Left lobe of liver (tissue), 2 donors: ENCODE results near the gene ABCA2. TPM values are rescaled to one million over a fixed set of nuclear protein-coding genes. Genes with fewer than 3 reads are reported as not detected.

Experiments used
- ATAC-seq: fragments of 200-7000 bp; cut with Tn5 transposase; one replicate; pipeline ENCODE4 v1.9.1; 2020; ENCODE audit warnings: mild to moderate bottlenecking, moderate library complexity
- DNase-seq: peaks from one replicate; pipeline ENCODE4 v3.0.0-alpha.2; 2020; ENCODE audit warnings: low spot score
- total RNA-seq: library from RNA; stranded (reverse); gene quantifications from one replicate; pipeline ENCODE4 v1.2.1, GENCODE V29; 2021
- donor health status: DM: no; HTN: no; CAD: no; lungs with moderate emphysema.
- donor health status: DM: no; HTN: yes; CAD: no.

ABCA2 gene
- total RNA-seq, 1 donor from 2014 or later = 61.2 TPM

DNA sequence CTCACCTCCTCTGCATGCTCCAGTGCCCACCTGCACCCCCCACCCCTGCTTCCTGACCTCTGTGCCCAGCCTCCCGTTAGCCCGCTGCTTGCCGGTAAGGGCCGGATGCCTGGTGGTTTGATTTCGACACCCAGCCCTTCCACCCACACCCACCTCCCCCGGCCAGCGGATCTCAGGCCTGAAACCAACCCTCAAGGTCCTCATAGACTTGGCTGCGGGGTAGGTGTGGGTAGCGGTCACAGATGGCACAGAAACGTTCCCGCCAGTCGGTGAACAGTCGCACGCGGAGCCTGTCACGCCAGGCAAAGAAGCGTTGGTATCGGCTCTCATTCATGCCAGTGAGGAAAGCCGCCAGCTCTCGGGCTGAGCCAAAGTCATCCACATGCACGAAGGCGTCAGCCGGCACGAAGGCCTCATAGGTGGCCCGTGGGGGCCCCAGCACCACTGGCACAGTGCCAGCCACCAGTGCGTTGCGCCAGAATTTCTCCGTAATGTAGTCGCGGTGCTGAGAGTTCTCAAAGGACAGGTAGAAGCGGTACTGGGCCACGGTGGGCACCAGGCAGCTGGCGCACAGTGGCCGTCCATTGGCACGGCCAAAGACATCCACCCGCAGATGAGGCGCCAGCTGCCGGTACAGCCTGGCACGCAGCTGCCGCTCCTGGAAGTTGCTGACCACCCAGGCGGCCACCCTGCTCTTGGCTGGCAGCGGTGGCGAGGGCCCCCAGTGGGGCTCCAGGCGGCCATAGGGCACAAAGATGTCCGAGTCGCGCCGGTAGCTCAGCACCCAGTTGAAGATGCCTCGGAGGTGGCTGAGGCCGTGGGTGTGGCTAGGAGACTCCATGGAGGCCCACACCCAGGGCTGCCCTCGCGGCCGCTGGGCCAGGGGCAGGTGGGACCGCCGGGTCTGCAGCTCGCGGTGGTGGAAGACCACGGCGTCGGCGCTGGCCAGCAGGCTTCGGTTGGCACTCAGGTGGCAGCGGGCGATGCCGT lies 2.8 kb upstream of the ABCA2 start:
- no peak for ATAC-seq
- DNase-seq = no peak

DNA sequence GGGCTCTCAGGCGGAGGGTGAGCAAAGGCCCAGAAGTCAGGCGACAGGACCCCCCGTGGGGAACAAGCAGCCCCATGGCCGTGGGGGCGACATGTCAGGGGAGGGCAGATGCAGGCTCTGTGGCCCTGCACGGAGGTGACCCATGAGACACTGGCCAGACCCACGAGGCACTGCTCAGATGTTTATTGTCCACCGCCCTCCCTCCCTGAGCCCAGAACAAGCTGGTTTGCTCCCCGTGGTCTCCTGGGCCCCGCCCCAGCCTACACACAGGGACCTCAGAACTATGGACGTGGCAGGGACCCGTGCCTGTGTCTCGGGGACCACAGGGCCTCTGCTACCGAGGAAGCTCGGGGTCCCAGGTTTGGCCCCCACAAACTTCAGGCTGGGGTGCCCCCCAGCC lies 2.0 kb upstream of the ABCA2 start:
- no peak for ATAC-seq
- no peak for DNase-seq

DNA sequence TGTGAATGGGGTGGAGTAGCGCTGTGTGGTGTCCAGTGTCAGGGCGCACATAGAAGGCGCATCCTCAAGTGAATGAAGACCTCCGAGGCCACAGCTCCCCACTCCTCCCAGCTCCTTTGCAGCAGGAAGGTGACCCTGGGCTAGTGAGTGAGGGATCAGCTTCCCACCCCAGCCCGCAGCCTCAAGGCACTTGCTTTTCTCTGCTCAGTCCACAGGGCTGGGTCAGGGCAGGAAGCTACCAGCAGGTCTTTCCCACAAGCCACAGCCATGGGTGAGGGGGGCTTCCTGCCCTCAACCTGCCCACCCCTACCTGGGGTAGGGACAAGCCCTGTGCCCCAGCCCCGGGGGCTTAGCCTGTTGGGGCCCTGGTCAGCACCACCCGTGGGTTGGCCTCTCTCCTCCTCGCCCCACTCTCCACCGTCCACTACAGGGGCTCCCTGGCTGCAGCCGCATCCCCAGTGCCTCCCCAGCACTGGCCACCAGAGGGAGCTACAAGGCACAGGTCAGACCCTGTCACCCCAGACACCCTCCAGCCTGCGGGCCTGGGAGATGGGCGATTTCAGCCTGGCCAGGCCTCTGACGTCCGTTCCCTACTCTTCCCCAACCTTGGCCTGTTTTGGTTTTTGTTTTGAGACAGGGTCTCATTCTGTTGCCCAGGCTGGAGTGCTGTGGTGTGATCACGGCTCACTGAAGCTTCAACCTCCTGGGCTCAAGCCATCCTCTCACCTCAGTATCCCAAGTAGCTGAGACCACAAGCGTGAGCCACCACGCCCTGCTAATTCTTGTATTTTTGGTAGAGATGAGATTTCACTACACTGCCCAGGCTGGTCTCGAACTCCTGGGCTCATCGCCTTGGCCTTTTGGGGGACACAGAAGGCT lies 1.3 kb upstream of the ABCA2 start:
- DNase-seq = peak; percentile 78
- ATAC-seq = peak; percentile 53

DNA sequence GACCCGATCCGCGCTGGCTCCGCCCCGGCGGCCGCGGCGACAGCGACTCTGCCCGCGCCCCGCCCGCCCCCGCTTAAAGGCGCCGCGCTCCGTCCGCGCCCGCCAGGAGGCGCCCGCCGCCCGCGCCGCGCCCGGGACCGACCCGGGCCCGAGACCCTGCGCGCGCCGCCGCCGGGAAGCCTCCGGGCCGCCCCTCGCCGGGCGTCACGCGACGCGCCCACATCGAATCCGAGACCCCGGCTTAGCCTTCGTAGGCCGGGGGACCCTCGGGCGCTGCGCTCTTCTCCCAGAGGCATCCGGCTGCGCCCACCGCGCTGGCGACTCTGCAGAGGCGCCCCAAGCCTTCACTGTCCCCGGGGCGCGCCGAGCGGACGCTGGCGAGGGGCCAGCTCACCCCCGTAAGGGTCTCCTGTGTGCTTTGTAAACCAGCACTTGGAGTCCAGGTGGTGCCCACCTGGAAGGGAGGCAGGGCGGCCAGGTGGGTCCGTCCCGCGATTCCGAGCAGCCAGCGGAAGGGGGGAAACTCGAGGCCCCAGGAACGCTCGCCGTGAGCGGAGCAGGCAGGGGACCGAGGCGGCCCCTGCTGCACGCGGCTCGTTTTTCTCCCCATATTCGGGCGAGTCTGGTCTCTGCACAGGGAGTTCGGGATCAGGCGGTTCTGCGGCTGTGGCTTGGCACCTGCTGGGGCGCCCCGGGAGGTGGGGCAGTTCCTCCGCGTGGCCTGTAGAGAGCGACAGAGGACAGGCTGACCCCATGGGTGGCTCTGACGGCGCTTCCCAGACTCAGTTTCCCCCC lies 423 bp upstream of the ABCA2 start:
- DNase-seq (peak; percentile 76), ATAC-seq (peak; percentile 56)

DNA sequence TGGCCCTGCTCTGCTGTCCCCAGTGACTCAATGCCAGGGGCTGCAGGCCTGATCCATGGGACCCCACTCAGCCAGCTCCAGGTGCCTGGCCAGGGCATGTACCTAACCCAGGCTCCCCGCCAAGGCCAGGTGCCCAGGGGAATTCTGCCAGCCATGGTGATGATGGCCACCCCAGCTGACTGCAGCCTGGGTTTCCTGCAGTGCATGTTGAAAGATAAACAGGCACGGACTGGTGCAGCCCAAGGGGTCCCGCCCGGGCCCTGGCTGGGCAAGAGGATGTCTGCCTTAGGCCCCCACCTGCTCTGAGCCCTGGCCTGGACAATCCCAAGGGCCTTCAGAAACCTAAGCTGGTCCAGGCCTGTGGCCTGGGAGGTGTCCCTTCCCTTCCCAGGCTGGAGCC lies 1.2 kb downstream of the ABCA2 start:
- peak; percentile 89 for DNase-seq
- ATAC-seq = peak; percentile 21

DNA sequence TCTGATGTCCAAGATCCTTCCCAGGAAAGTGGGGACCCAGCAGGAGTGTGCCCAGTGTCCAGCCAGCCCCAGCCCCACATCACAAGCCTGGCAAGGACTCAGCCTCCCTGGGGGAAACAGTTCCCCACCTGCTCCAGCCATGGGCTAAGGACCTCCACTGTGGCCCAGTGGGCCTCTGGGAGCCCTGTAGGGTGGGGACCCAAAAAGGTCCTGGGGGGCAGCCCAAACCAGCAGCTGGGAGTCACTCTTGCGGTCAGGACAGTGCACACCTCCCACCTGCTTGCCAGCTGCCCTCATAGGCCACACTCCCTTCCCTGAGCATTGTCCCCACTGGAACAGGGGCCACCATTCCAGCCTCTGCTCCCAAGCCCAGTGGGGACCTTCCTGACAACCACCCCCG lies 1.7 kb downstream of the ABCA2 start:
- no peak for ATAC-seq
- DNase-seq = no peak

DNA sequence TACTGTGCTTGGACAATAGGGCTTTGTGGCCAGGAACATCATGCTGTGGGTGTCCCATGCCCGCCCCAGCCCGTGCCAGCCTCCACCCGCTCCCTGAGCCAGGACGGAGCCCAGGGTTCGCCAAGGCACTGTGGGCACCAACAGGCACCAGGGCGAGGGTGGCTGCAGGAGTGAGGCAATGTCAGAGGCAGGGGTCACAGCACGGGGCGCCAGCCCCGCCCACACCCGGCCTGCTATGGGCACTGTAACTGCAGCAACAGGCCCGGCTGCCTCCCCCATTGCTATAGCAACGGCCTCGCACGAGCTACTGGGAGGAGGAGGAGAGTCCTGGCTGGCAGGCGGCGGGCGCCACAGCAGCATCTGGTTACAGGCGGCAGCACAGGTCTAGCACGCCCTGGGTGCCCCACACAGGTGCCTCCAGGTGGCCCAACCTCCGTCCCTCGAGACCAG lies 2.5 kb downstream of the ABCA2 start:
- peak; percentile 95 for DNase-seq
- peak; percentile 47 for ATAC-seq

DNA sequence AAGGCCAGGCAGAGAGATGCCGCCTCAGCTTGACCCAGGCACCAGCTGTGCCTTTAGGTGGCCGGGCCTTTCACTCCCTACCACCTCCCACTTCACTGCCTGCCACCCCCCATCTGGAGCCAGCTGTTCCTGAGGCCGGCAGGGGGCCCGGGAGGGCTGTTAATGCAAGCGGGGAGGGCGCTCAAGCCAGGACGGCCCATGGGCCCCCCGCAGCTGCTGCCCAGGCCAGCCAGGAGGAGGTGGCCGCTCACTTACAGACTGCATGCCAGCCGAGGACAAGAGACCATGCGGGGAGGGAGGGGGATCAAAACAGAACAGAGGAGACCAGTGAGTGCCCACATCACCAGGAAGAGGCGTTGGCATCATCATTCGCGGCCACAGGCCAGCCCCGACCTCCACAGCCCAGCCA lies 4.5 kb downstream of the ABCA2 start:
- no peak for ATAC-seq
- no peak for DNase-seq

DNA sequence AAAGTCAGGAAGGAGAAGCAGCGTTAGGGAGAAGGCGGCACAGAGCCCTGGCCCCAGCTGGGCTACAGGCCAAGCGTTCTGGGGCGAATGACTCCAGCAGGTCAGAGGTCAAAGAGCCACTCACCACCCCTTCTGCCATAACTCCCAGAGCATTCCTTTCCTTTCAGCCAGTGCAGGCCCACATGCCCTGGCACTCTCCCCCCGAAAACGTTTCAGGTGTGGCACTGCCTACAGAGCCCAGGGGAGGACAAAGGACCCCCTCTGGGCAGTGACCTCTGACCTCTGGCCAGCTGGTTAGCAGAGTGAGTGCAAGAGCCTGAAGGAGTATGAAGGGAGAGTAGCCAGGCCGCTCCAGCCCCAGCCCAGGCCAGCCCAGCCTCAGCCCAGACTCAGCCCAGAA lies 4.9 kb downstream of the ABCA2 start:
- DNase-seq = peak; percentile 85
- peak; percentile 54 for ATAC-seq

DNA sequence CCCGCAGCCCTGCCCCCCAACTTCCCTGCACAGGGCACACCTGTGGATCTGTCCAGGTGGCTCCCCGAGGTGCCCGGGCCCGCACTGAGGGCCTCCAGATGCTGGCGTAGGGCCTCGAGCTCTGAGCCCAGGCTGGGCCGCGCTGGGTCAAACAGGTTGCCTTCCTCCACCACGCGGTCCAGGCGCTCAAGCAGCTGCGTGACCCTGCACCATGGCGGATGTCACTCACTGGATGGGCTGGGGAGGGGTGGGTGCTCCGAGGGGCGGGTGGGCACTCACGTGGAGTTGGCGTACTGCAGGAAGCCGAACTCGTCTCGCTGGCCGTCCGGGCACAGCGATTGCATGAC lies 5.4 kb downstream of the ABCA2 start:
- no peak for DNase-seq
- ATAC-seq = peak; percentile 0

DNA sequence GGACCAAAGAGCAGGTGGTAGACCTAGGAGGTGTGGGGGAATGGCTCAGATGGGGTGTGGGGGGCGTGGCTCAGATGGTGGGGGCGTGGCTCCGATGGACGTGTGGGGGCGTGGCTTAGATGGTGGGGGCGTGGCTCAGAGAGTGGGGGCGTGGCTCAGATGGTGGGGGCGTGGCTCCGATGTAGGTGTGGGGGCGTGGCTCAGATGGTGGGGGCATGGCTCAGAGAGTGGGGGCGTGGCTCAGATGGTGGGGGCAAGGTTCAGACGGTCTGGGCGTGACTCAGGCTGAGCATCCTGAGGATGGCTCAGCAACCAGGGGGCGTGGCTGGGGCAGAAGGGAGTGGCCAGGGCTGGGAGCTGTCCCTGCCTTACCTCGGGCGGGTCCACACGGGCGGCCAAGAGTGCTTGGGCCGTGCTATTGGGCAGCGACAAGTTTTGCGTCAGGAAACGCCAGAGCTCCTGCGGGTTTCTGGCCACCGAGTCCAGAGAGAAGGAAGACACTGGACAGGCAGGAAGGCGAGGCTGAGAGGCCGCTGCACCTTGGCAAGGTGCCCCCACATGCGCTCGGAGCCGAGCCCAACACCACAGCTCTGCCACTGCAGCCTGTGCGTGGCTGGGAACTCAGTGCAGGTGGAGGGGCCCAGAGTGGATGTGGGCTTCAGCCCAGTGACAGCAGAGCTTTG lies 5.9 kb downstream of the ABCA2 start:
- ATAC-seq = peak; percentile 71

DNA sequence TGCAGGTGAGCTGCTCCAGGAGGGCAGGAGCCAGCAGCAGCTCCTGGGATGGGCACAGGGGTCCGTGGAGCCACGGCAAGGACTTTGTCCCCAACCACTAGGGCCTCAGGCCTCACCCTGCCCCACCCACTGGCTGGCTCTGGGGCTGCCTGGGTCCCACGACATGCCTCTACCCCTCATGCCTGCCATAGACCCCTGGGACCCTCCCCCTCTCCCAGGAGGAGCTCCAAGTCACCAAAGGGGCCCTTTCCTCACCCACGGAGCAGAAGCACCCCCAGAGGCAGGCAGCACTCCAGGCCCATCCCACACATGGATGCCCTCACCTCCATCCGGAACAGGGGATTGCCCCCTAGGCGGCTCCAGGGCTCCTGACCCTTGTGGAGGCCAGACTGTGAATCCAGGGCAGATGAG lies 6.5 kb downstream of the ABCA2 start:
- ATAC-seq (no peak), DNase-seq (no peak)

More for the DNA sequence above, 5.9 kb downstream of the ABCA2 start:
- DNase-seq = peak; percentile 96

DNA sequence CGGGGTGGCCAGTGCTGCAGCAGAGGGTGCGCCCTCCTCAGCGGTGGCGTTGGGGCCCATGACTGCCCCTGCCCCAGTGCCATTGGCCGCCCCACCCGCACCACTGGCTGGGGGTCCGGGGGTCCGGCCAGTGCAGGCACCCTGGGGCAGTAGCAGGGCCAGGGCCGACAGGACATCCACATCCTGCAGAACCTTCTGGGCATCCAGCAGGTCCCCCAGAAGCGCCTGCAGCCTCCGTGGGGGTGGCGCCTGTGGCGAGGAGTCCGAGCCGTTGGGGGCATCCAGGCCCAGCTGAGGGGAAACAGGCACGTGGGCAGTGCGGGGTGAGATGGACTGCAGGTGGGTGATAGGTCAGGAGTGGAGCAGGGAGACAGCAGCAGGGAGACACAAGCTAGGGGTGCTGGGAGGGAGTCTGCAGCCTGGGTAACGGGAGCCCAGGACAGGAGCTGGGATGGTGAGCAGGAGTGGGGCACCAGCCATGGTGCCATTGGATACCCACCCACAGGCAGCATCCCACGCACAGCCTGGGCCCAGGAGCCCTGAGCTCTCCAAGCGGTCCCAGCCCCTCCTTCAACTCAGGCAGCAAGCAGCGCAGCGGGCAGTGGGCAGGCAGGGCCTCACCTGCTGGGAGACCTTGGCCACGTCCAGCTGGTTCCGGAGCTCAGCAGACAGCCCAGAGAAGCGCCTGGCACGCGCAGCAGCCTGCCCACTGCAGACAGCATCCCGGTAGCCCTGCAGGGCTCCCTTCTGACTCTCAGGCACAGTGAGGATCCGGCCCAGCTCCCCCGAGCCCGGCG lies 7.1 kb downstream of the ABCA2 start:
- DNase-seq (no peak), ATAC-seq (no peak)

DNA sequence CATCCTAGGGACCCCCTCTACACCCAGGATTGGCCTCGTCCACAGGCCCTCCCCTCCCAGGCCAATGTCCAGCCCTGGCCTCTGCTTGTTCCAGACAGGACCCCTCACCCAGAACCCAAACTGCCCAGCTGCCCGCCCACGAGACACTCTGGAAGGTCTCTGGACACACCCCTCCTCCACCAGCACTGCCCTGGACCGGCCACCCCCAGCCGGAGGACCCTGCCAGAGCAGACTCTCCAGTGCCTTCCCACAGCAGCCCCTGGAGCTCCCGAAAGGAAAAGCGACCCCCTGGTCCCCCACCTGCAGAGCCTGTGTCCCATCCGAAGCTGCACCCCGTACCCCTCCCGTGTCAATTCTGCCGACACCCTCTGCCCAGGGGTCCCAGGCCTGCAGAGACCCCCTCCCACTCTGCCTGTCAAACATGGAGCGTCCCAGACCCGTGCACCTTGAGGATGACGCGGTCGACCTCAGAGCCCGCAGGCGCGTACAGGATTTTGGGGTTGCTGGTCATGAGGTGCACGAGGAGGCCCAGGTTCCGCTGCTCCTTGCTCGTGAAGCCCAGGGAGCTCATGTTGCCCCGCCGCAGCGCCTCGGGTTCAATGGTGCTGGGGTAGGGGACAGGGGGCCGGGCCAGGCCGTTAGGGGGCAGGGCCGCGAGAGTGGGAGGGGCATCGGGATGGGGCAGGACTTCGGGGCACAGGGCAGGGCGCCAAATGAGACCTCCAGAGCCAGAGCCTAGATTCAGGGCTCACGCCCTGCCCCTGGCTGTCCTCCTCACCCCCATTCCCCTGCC lies 8.0 kb downstream of the ABCA2 start:
- no peak for ATAC-seq
- no peak for DNase-seq

DNA sequence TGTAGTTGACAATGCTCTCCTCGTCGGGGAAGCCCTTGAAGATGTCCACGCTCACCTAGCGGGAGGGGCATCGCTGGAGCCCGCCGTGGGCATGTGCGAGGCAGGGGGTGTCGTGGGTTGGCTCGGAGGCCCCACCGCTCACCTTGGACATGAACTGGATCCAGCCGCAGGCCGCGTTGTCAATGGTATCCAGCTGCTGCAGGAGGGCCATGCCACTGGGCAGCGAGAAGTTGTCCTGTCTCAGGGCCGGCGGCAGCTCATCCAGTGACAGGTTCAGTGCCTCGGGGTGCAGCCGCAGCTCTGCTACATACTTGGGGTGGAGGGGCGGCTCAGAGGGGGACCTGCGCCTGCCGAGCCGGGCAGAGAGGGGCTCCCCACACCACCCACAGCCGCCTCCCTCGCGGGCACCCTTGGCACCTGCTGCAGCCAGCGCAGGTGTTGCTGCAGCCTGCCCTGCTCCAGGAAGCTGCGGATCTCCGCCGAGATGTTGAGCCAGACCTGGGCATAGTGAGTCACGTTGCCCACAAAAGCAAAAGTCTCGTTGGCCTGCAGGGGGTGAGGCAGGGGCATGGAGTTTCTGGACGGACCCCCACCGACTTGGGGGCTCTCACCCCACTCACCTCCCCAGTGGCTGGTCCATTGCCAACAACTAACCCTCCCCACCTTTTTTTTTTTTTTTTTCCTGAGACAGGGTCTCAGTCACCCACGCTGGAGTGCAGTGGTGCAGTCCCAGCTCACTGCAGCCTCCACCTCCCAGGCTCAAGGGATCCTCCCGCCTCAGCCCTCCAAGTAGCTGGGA lies 9.1 kb downstream of the ABCA2 start:
- ATAC-seq (no peak), DNase-seq (no peak)

DNA sequence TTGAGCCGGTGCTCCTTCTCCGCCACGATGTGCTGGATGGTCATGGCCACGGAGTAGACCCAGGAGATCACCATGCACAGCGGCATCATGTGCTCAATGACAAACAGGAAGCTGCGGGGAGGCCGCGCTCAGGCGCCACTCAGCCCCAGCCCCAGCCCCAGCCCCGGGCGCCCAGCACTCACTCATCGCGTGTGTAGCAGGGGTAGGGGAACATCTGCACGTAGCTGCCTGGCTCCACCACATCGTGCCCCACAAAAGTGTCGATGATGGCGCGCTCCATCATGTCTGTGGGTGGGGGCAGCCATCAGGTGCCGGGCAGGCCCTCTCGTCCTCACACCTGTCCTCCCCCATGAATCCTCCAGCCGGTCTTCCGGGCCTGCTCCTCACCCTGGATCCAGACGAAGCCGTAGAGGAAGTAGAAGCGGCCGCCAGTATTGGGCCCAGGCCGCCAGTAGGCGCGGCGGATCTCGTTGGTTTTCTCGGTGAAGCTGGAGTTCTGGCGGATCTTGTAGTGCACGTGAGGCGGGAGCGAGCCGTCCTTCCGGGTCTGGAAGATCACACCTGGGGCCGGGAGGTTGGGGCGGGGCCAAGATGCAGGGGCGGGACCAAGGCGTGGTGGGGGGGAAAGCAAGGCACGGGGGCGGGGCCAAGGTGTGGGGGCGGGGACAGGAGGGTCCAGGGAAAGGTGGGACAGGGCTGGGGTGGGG lies 10.1 kb downstream of the ABCA2 start:
- no peak for DNase-seq

DNA sequence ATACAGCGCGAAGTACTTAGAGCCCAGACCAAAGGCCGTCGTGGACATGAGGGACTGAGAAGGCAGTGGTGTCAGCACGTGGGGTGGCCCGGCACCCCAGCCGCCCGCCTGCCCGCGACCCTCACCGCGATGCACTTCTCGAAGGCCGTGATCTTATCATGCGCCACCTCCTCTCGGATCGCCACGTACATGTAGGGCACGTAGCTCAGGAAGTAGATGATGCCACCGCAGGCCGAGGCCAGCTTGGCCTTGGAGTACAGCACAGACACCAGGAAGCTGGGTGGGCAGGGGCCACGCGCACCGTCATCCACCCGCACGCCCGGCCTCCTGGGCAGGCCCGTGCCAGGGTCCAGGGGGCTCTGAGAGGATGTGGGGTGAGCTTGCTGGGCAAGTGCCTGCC lies 11.0 kb downstream of the ABCA2 start:
- ATAC-seq (no peak), DNase-seq (no peak)

More for the DNA sequence above, 10.1 kb downstream of the ABCA2 start:
- ATAC-seq = no peak
